HepG2 (cell line): Measurements from ENCODE around the gene CD58. TPM values are rescaled to one million over a fixed set of nuclear protein-coding genes. Genes with fewer than 3 reads are reported as not detected.

ENCODE experiments used
- ATAC-seq: fragments of 200-7000 bp; cut with Tn5 transposase; 3 replicates; pipeline ENCODE4 v1.9.1; 2020; ENCODE audit warnings: mild to moderate bottlenecking, moderate library complexity
- BruUV-seq: library from RNA; stranded (reverse); fragments of 400-500 nt; replicated peaks from 2 replicates; lab custom pipeline; 2021; lab: Mats Ljungman, UMichigan
- CTCF ChIA-PET: fragments of 300-600 bp; formaldehyde crosslinking; extraction: SDS; loops from one replicate; lab custom pipeline; 2021; ENCODE audit warnings: low total read pairs, inconsistent platforms, low intra/inter-chr PET ratio; lab: Yijun Ruan, JAX
- POLR2A ChIA-PET: fragments of 350-600 bp; sonication (Branson Sonifier 250); formaldehyde crosslinking; loops from one replicate; lab custom pipeline; 2020; ENCODE audit warnings: antibody characterized with exemption, inconsistent platforms; lab: Yijun Ruan, JAX
- DNase-seq: peaks from one replicate; pipeline ENCODE4 v3.0.0-alpha.2; 2015; ENCODE audit warnings: low spot score
- FAIRE-seq: peaks from 3 replicates; lab custom pipeline; 2011; peaks lifted over from hg19 to GRCh38; lab: Jason Lieb, UNC
- H2AFZ ChIP-seq: one replicate; pipeline ENCODE4 v1.6.1; 2011; ENCODE audit warnings: low read length, inconsistent platforms
- H3K27ac ChIP-seq: fragments of 300-600 bp; 3 replicates; pipeline ENCODE4 v1.8.0; 2011; ENCODE audit warnings: mixed run types, mild to moderate bottlenecking, mixed read lengths, low read length, inconsistent platforms; ENCODE audit not compliant: insufficient read depth; ENCODE audit errors: extremely low read length
- H3K27me3 ChIP-seq, 2 experiments: fragments of 200-600 bp in 1 of 2; 2 replicates in 1 of 2; 3 replicates in 1 of 2; pipeline versions ENCODE4 v1.6.0 to v1.8.0; 2011; ENCODE audit warnings: low read length in 2 of 2, mild to moderate bottlenecking in 2 of 2, moderate library complexity in 2 of 2, inconsistent platforms in 1 of 2; ENCODE audit not compliant: insufficient read depth in 2 of 2, control insufficient read depth in 1 of 2
- H3K36me3 ChIP-seq, 2 experiments: fragments of 200-600 bp in 1 of 2; replicated peaks in 1 of 2; 2 replicates in 1 of 2; 3 replicates in 1 of 2; pipeline versions ENCODE4 v1.5.1 to v1.8.0; 2011; ENCODE audit warnings: low read length in 2 of 2, inconsistent platforms in 1 of 2; ENCODE audit not compliant: insufficient read depth in 2 of 2, control insufficient read depth in 1 of 2
- H3K4me1 ChIP-seq: 2 replicates; pipeline ENCODE4 v1.5.1; 2012; ENCODE audit warnings: low read length, inconsistent platforms; ENCODE audit not compliant: insufficient read depth
- H3K4me2 ChIP-seq: 2 replicates; pipeline ENCODE4 v1.6.0; 2011; ENCODE audit warnings: low read depth, low read length, inconsistent platforms
- H3K4me3 ChIP-seq, 3 experiments: fragments of 200-600 bp in 1 of 3; sonication (generic), shearing (Covaris generic) in 1 of 3; replicated peaks in 1 of 3; 2 replicates each; pipeline ENCODE4 v1.5.1; 2011 to 2016; ENCODE audit warnings: low read length in 3 of 3, inconsistent platforms in 2 of 3, low read depth in 2 of 3, mild to moderate bottlenecking in 2 of 3, control low read depth in 1 of 3, mixed read lengths in 1 of 3; ENCODE audit not compliant: insufficient read depth in 1 of 3
- H3K79me2 ChIP-seq: one replicate; pipeline ENCODE4 v1.6.1; 2011; ENCODE audit warnings: low read length, inconsistent platforms; ENCODE audit not compliant: insufficient read depth
- H3K9ac ChIP-seq: 2 replicates; pipeline ENCODE4 v1.6.0; 2011; ENCODE audit warnings: mild to moderate bottlenecking, low read depth, low read length, inconsistent platforms; ENCODE audit not compliant: insufficient read depth
- H3K9me3 ChIP-seq: 2 replicates; pipeline ENCODE4 v1.5.1; 2012; ENCODE audit warnings: mild to moderate bottlenecking, low read length
- H4K20me1 ChIP-seq: 2 replicates; pipeline ENCODE4 v1.6.0; 2011; ENCODE audit warnings: inconsistent platforms, mild to moderate bottlenecking, low read length, moderate library complexity; ENCODE audit not compliant: insufficient read depth
- JUND ChIP-seq: sonication (generic); formaldehyde crosslinking; IDR thresholded peaks from 2 replicates; pipeline ENCODE4 v1.8.0; 2022; ENCODE audit warnings: mild to moderate bottlenecking, missing genetic modification reagents
- KMT2B ChIP-seq: IDR thresholded peaks from 2 replicates; pipeline ENCODE4 v1.6.1; 2016; ENCODE audit warnings: missing genetic modification reagents, missing compliant biosample characterization
- SRY ChIP-seq: sonication (generic); formaldehyde crosslinking; IDR thresholded peaks from 2 replicates; pipeline ENCODE4 v1.8.0; 2022; ENCODE audit warnings: mild to moderate bottlenecking, missing genetic modification reagents
- WGBS: methylation state at CpG from one replicate; pipeline ENCODE4 v1.1.6; 2017; ENCODE audit warnings: low lambda C conversion rate; 5-methylcytosine and 5-hydroxymethylcytosine counted together
- in situ Hi-C: cut with HindIII; loops from 2 replicates; pipeline ENCODE4 v1.10.0; 2017; ENCODE audit warnings: low pct_unique_long_range_greater_than_20kb; ENCODE audit not compliant: extremely low pct_ligation_motif_present
- intact Hi-C: fragments of 100-400 bp; cut with micrococcal nuclease; formaldehyde crosslinking; loops from one replicate; pipeline ENCODE4 v1.10.0; 2022; ENCODE audit not compliant: unreplicated experiment
- polyA plus RNA-seq, 8 experiments: library from polyadenylated mRNA; depleted of rRNA in 3 of 8; stranded (reverse) in 7 of 8; unstranded in 1 of 8; fragments of >200 nt; fragmentation: Illumina TruSeq in 4 of 8; extraction: Trizol in 4 of 8; gene quantifications; 2 replicates each; pipeline versions ENCODE4 v1.2.1 to v1.2.3, GENCODE V29; 2011 to 2016; ENCODE audit warnings: low read depth in 4 of 8, missing spikeins in 1 of 8, mixed read lengths in 1 of 8; ENCODE audit not compliant: insufficient read depth in 1 of 8
- total RNA-seq, 5 experiments: library from RNA; depleted of rRNA; stranded (reverse); fragments of >200 nt; fragmentation: Illumina TruSeq; extraction: Trizol; gene quantifications; 2 replicates each; pipeline ENCODE4 v1.2.3, GENCODE V29; 2016; ENCODE audit warnings: low read depth in 1 of 5
- TF ChIP-seq, protein P1 (sequence below): sonication (generic); formaldehyde crosslinking; IDR thresholded peaks from 2 replicates; pipeline ENCODE4 v1.5.1; 2020; ENCODE audit warnings: mild to moderate bottlenecking, missing genetic modification reagents, moderate library complexity

The CD58 gene
- total and polyA plus RNA-seq, 2 of the 13 experiments (the other 11 are each of a cell fraction or from before 2014, with no cell fraction given) = 9.4 to 13.5 TPM

DNA sequence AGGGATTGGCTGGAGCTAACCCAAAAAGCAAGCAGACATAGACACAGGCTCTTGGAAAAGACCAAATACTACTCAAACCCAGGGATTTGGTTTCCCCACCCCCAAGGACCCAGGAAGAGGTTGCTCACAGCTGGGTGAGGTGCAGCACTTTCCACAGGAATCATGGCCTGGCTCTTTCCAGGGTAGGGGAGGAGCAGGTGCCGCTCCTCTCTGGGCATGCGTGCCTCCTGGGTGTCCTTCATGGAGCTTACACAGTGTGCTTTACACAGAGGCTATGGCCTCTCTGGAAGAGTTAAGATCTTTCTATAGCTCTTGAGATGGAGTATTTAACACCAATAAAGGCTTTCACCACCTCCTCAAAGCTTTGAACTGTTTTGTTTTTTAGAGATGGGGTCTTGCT lies 88.3 kb downstream of the CD58 start:
- FAIRE-seq (no peak), DNase-seq (no peak), ATAC-seq (no peak)
- Histone ChIP-seq H3K4me1 (peaks cover 99% of the 10 kb centered on the region), H3K4me2 (no peak overlapping the region), H3K36me3 (peaks cover 0 to 2% of the 10 kb centered on the region in 2 experiments; a peak in 2 of 5 replicates), H3K27ac (no peak overlapping the region), H3K9ac (no peak overlapping the region), H4K20me1 (no peaks in the 10 kb centered on the region), H3K79me2 (peaks cover 88% of the 10 kb centered on the region), H2AFZ (no peak overlapping the region), H3K4me3 (no peak overlapping the region), H3K27me3 (no peaks in the 10 kb centered on the region), H3K9me3 (no peaks in the 10 kb centered on the region)
- no TSS peak for BruUV-seq
- CTCF ChIA-PET = no interaction called here
- intact Hi-C loops = no loop called here
- 100% methylated on average over 2 of the region's 2 CpGs for WGBS
- in situ Hi-C loops = loop anchor here (10.0 kb wide), 1 partner anchor 78 kb away; no protein-coding TSS in a partner anchor
- POLR2A ChIA-PET = interaction anchor here (1.2 to 6.6 kb wide), 6 partner anchors 7 to 65 kb away, joined by 3 to 64 read pairs (median 12); no protein-coding TSS in a partner anchor
- TF ChIP-seq KMT2B (no peak), SRY (CRISPR knock-in tag) (no peak), JUND (CRISPR knock-in tag) (no peak)
- TF ChIP-seq, protein P1, sequence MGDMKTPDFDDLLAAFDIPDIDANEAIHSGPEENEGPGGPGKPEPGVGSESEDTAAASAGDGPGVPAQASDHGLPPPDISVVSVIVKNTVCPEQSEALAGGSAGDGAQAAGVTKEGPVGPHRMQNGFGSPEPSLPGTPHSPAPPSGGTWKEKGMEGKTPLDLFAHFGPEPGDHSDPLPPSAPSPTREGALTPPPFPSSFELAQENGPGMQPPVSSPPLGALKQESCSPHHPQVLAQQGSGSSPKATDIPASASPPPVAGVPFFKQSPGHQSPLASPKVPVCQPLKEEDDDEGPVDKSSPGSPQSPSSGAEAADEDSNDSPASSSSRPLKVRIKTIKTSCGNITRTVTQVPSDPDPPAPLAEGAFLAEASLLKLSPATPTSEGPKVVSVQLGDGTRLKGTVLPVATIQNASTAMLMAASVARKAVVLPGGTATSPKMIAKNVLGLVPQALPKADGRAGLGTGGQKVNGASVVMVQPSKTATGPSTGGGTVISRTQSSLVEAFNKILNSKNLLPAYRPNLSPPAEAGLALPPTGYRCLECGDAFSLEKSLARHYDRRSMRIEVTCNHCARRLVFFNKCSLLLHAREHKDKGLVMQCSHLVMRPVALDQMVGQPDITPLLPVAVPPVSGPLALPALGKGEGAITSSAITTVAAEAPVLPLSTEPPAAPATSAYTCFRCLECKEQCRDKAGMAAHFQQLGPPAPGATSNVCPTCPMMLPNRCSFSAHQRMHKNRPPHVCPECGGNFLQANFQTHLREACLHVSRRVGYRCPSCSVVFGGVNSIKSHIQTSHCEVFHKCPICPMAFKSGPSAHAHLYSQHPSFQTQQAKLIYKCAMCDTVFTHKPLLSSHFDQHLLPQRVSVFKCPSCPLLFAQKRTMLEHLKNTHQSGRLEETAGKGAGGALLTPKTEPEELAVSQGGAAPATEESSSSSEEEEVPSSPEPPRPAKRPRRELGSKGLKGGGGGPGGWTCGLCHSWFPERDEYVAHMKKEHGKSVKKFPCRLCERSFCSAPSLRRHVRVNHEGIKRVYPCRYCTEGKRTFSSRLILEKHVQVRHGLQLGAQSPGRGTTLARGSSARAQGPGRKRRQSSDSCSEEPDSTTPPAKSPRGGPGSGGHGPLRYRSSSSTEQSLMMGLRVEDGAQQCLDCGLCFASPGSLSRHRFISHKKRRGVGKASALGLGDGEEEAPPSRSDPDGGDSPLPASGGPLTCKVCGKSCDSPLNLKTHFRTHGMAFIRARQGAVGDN (CRISPR knock-in tag) = peak; percentile 17; the same call in 1 of the 2 replicates
